GM18508 (cell line): ENCODE results near the gene GYPC.
"Not testable (repeated sequence)": the region's sequence is repeated elsewhere in the genome, so short reads cannot be mapped to it uniquely, and the experiment has no call there.

Source experiments
- ATAC-seq: cut with Tn5 transposase; IDR thresholded peaks from one replicate; pipeline ENCODE4 v1.9.1; 2021; ENCODE audit warnings: moderate number of reproducible peaks; ENCODE audit not compliant: insufficient read depth, unreplicated experiment

Gene GYPC, protein sequence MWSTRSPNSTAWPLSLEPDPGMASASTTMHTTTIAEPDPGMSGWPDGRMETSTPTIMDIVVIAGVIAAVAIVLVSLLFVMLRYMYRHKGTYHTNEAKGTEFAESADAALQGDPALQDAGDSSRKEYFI

GRCh38 chr2:126655500-126656430, at the start of gene GYPC:
TSS of gene GYPC (plus strand) at chr2:126656158. CDS start at chr2:126656264, 106 bp downstream.
- ATAC-seq, result peak; percentile 25

- ATAC-seq, result no peak
Measured at GRCh38 chr2:126614524-126615227, 41.3 kb upstream of the GYPC start.

DNA sequence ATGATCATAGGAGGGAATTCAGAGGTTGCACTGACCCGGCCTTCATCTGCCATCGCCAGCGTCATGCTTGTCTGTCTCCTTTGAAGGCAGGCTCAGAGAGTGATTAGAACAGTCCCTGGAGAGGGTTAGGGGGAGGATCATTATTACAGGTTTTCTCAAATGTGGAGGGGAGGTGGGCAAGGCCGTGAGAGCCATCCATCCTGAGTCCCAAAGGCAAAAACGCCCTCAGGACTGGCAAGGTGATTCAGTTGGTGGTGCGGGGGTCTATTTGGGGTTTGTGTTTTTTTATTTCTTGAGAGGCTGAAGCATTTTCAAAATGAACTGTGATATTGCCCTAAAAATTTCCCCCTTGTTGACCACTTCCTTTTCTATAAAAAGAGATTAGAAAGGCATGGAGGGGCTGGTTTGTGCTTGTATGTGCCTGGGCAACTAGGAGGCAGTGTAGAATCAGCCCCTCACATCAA, 39.3 kb upstream of the GYPC start:
- ATAC-seq, result no peak

- no peak for ATAC-seq
Measured at GRCh38 chr2:126620302-126620701, 35.7 kb upstream of the GYPC start.

DNA sequence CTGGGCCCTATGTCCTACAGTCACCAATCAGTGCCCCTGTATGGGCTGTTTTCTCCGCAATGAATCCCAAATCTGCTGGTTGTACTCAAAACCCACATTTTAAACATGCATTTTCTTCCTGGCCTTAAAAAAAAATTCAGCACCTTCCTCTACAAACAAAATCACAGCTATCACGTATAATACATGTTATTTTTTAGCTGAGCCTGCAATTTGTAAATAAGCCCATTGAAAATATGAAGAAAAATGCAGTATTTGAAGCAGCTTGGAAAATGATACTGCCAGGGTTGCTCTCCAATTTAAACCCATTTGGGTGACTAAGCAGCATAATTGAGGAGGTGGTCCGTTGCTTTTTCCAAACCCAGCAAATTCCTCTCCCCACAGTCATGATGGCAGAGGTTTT, 33.0 kb upstream of the GYPC start:
- ATAC-seq, result no peak

DNA sequence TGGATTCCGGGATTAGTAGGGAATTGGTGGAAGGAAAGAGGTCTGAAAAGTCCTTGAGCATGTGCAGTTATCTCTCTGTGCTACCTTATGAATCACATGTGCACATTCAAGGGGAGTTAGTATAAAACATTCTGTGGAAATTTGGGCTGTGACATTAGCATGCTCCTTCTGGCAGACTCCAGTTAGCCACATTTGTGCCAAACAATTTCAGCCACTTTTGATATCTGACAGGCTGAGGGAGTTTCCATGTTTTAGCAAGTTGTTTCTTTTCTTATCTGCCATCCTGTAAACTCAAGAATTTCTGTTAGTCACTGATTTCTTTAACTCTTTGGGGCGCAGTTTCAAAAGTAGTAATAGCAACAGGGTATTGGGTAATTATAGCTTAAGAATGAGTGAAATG, 28.3 kb upstream of the GYPC start:
- no peak for ATAC-seq

GRCh38 chr2:126634273-126634861, 21.6 kb upstream of the GYPC start:
- ATAC-seq, result no peak

GRCh38 chr2:126635281-126635680, 20.7 kb upstream of the GYPC start:
- ATAC-seq, result no peak

DNA sequence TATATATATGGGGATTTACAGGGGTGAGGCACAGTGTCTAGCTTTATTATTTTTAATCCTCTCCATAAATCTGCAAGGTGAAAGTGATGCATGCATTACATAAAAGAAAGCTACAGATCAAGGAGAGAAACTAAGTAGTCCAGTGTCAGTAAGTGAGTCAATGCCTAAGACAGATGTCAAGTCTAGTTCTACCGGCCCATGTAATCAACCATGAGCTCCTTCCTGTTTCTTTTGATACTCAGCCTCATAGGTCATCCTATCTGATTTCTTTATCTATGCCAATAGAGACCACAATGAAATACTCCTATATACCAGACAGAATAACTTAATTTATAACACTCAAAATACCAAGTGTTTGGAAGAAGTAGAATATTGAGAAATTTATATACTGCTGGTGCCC, 20.2 kb upstream of the GYPC start:
- ATAC-seq, result no peak

- no peak for ATAC-seq
Measured at GRCh38 chr2:126637386-126637785, 18.6 kb upstream of the GYPC start.

DNA sequence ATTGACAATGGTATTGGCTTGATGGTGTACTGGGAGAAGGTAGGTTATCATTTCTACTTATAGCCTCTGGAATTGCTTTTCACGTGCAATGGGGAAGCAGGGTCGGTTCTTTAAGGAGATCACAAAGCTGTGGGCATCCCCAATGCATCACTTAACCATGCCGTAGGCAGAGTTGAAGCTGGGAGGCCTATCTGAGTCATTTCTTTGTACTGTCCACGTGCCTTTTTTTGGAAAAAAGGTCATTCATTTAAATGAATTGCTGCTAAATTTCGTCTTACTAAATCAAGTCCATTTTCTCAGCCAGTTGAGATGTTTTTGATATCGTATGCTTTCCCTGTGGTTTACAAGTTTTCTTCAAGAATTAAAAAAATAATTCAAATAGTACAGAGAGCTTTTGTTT, 17.2 kb upstream of the GYPC start:
- ATAC-seq, result no peak

- ATAC-seq, result no peak
Measured at GRCh38 chr2:126639276-126639675, 16.7 kb upstream of the GYPC start.

GRCh38 chr2:126641294-126641693, 14.7 kb upstream of the GYPC start:
- not testable (repeated sequence) for ATAC-seq

- no peak for ATAC-seq
Measured at GRCh38 chr2:126642031-126642430, 13.9 kb upstream of the GYPC start.

GRCh38 chr2:126643431-126643830, 12.5 kb upstream of the GYPC start:
- ATAC-seq, result no peak

GRCh38 chr2:126643972-126644371, 12.0 kb upstream of the GYPC start:
- no peak for ATAC-seq

DNA sequence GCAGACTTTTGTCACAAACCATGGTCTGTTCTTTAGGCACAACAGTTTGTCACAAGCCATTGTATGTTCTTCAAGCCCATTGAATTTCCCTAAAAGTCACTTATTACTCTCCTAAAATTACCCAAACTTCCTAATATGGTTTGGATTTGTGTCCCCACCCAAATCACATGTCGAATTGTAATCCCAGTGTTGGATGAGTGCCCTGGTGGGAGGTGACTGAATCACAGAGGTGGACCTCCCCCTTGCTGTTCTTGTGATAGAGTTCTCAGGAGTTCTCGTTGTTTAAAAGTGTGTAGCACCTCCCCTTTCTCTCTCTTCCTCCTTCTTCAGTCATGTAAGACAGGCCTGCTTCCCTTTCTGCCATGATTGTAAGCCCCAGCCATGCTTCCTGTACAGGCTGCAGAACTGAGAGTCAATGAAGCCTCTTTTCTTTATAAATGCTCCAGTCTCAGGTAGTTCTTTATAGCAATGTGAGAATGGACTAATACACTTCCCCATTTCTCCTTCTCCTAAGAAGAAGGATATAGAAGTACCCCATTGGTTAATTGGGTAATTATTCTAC, 11.2 kb upstream of the GYPC start:
- peak; percentile 79 for ATAC-seq

- peak; percentile 38 for ATAC-seq
Measured at GRCh38 chr2:126645211-126645618, 10.7 kb upstream of the GYPC start.

- ATAC-seq, result no peak
Measured at GRCh38 chr2:126646026-126646425, 9.9 kb upstream of the GYPC start.

- ATAC-seq, result not testable (repeated sequence)
Measured at GRCh38 chr2:126647714-126648344, 8.1 kb upstream of the GYPC start.
